ENCODE measurements around the gene CFB. TPM values are rescaled to one million over a fixed set of nuclear protein-coding genes. Genes with fewer than 3 reads are reported as not detected.

CFB gene
- total RNA-seq (2012; rRNA removed): 4.8 and 10.3 TPM in 2 replicates

GRCh38 chr6:31945507-31946369 lies at the start of gene CFB:
TSS of gene CFB (plus strand) at chr6:31946095. CDS start at chr6:31946222, 127 bp downstream.
- Histone ChIP-seq H3K27me3 (ENCODE audit: control insufficient read depth, insufficient read depth, low read length) (peaks cover 18% of the 10 kb centered on the region), H3K4me3 (ENCODE audit: low read length) (peak within 1 kb of the TSS; percentile 60), H3K4me2 (ENCODE audit: low read length) (peak within 1 kb of the TSS; percentile 85), H3K9me3 (replicated peaks; ENCODE audit: low read length) (no peaks in the 10 kb centered on the region), H3K4me1 (ENCODE audit: control insufficient read depth, insufficient read depth, low read length) (peaks cover 23% of the 10 kb centered on the region), H3K36me3 (ENCODE audit: insufficient read depth, low read length) (peaks cover 3% of the 10 kb centered on the region), H3K9ac (ENCODE audit: low read depth, low read length) (peak within 1 kb of the TSS; percentile 17)

GRCh38 chr6:31896493-31896855 lies 49.4 kb upstream of the CFB start:
- Histone ChIP-seq H3K9me3 (replicated peaks; ENCODE audit: low read length) (no peaks in the 10 kb centered on the region), H3K36me3 (ENCODE audit: insufficient read depth, low read length) (peaks cover 27% of the 10 kb centered on the region), H3K9ac (ENCODE audit: low read depth, low read length) (peak overlapping the region; percentile 85), H3K4me1 (ENCODE audit: control insufficient read depth, insufficient read depth, low read length) (peaks cover 32% of the 10 kb centered on the region), H3K27me3 (ENCODE audit: control insufficient read depth, insufficient read depth, low read length) (no peaks in the 10 kb centered on the region), H3K4me3 (ENCODE audit: low read length) (peak overlapping the region; percentile 96), H3K4me2 (ENCODE audit: low read length) (peak overlapping the region; percentile 94)

- peak overlapping the region; percentile 96 for H3K4me3 ChIP-seq (ENCODE audit: low read length)
- H3K4me1 ChIP-seq (ENCODE audit: control insufficient read depth, insufficient read depth, low read length): peaks cover 32% of the 10 kb centered on the region
- H3K9ac ChIP-seq (ENCODE audit: low read depth, low read length): peak overlapping the region; percentile 85
- H3K9me3 ChIP-seq (replicated peaks; ENCODE audit: low read length): no peaks in the 10 kb centered on the region
- no peaks in the 10 kb centered on the region for H3K27me3 ChIP-seq (ENCODE audit: control insufficient read depth, insufficient read depth, low read length)
- H3K36me3 ChIP-seq (ENCODE audit: insufficient read depth, low read length): peaks cover 21% of the 10 kb centered on the region
- peak overlapping the region; percentile 94 for H3K4me2 ChIP-seq (ENCODE audit: low read length)
Observed at GRCh38 chr6:31896856-31897611, 48.9 kb upstream of the CFB start.

GRCh38 chr6:31897612-31898382 lies 48.1 kb upstream of the CFB start, which contains the start of gene EHMT2:
TSS of gene EHMT2 (minus strand) at chr6:31897698. CDS start at chr6:31897677, 21 bp downstream.
- H3K27me3 ChIP-seq (ENCODE audit: control insufficient read depth, insufficient read depth, low read length): no peaks in the 10 kb centered on the region
- H3K9ac ChIP-seq (ENCODE audit: low read depth, low read length): peak within 1 kb of the TSS; percentile 85
- H3K4me3 ChIP-seq (ENCODE audit: low read length): peak within 1 kb of the TSS; percentile 96
- peaks cover 34% of the 10 kb centered on the region for H3K4me1 ChIP-seq (ENCODE audit: control insufficient read depth, insufficient read depth, low read length)
- peak within 1 kb of the TSS; percentile 94 for H3K4me2 ChIP-seq (ENCODE audit: low read length)
- H3K9me3 ChIP-seq (replicated peaks; ENCODE audit: low read length): no peaks in the 10 kb centered on the region
- H3K36me3 ChIP-seq (ENCODE audit: insufficient read depth, low read length): peaks cover 13% of the 10 kb centered on the region

- Histone ChIP-seq H3K4me1 (ENCODE audit: control insufficient read depth, insufficient read depth, low read length) (peaks cover 29% of the 10 kb centered on the region), H3K36me3 (ENCODE audit: insufficient read depth, low read length) (peaks cover 6% of the 10 kb centered on the region), H3K4me2 (ENCODE audit: low read length) (peak overlapping the region; percentile 94), H3K9ac (ENCODE audit: low read depth, low read length) (peak overlapping the region; percentile 85), H3K27me3 (ENCODE audit: control insufficient read depth, insufficient read depth, low read length) (no peaks in the 10 kb centered on the region), H3K9me3 (replicated peaks; ENCODE audit: low read length) (no peaks in the 10 kb centered on the region), H3K4me3 (ENCODE audit: low read length) (peak overlapping the region; percentile 96)
Observed at GRCh38 chr6:31898383-31899011, 47.4 kb upstream of the CFB start.

- H3K9me3 ChIP-seq (replicated peaks; ENCODE audit: low read length): no peaks in the 10 kb centered on the region
- no peak overlapping the region for H3K9ac ChIP-seq (ENCODE audit: low read depth, low read length)
- H3K4me1 ChIP-seq (ENCODE audit: control insufficient read depth, insufficient read depth, low read length): peaks cover 28% of the 10 kb centered on the region
- no peak overlapping the region for H3K4me3 ChIP-seq (ENCODE audit: low read length)
- peaks cover 5% of the 10 kb centered on the region for H3K36me3 ChIP-seq (ENCODE audit: insufficient read depth, low read length)
- no peak overlapping the region for H3K4me2 ChIP-seq (ENCODE audit: low read length)
- H3K27me3 ChIP-seq (ENCODE audit: control insufficient read depth, insufficient read depth, low read length): no peaks in the 10 kb centered on the region
Observed at GRCh38 chr6:31899215-31899614, 46.7 kb upstream of the CFB start.

- peaks cover 28% of the 10 kb centered on the region for H3K4me1 ChIP-seq (ENCODE audit: control insufficient read depth, insufficient read depth, low read length)
- no peaks in the 10 kb centered on the region for H3K9me3 ChIP-seq (replicated peaks; ENCODE audit: low read length)
- H3K4me3 ChIP-seq (ENCODE audit: low read length): no peak overlapping the region
- no peak overlapping the region for H3K9ac ChIP-seq (ENCODE audit: low read depth, low read length)
- H3K36me3 ChIP-seq (ENCODE audit: insufficient read depth, low read length): peaks cover 2% of the 10 kb centered on the region
- no peaks in the 10 kb centered on the region for H3K27me3 ChIP-seq (ENCODE audit: control insufficient read depth, insufficient read depth, low read length)
- H3K4me2 ChIP-seq (ENCODE audit: low read length): no peak overlapping the region
Observed at GRCh38 chr6:31899882-31900722, 45.8 kb upstream of the CFB start.

GRCh38 chr6:31900917-31901414 lies 44.9 kb upstream of the CFB start:
- no peaks in the 10 kb centered on the region for H3K9me3 ChIP-seq (replicated peaks; ENCODE audit: low read length)
- H3K4me1 ChIP-seq (ENCODE audit: control insufficient read depth, insufficient read depth, low read length): peaks cover 27% of the 10 kb centered on the region
- H3K4me3 ChIP-seq (ENCODE audit: low read length): peak overlapping the region; percentile 77
- no peaks in the 10 kb centered on the region for H3K36me3 ChIP-seq (ENCODE audit: insufficient read depth, low read length)
- H3K27me3 ChIP-seq (ENCODE audit: control insufficient read depth, insufficient read depth, low read length): peaks cover under 1% of the 10 kb centered on the region
- H3K4me2 ChIP-seq (ENCODE audit: low read length): peak overlapping the region; percentile 90
- peak overlapping the region; percentile 74 for H3K9ac ChIP-seq (ENCODE audit: low read depth, low read length)

- Histone ChIP-seq H3K27me3 (ENCODE audit: control insufficient read depth, insufficient read depth, low read length) (peaks cover 5% of the 10 kb centered on the region), H3K4me2 (ENCODE audit: low read length) (peak overlapping the region; percentile 90), H3K9me3 (replicated peaks; ENCODE audit: low read length) (no peaks in the 10 kb centered on the region), H3K36me3 (ENCODE audit: insufficient read depth, low read length) (no peaks in the 10 kb centered on the region), H3K4me3 (ENCODE audit: low read length) (peak overlapping the region; percentile 77), H3K4me1 (ENCODE audit: control insufficient read depth, insufficient read depth, low read length) (peaks cover 22% of the 10 kb centered on the region), H3K9ac (ENCODE audit: low read depth, low read length) (peak overlapping the region; percentile 74)
Observed at GRCh38 chr6:31901415-31901952, 44.4 kb upstream of the CFB start.

Data from skeletal muscle satellite cell (primary cell).